BE2C (cell line): Measurements from ENCODE around the gene SPAG8.

Source experiments
- DNase-seq: peaks from one replicate; pipeline ENCODE4 v3.0.0-alpha.2; 2020
- H3K27me3 ChIP-seq: fragments of 250-450 bp; sonication (Bioruptor Pico); 2 replicates; pipeline ENCODE4 v1.5.1; 2020; ENCODE audit warnings: mild to moderate bottlenecking
- H3K36me3 ChIP-seq: fragments of 250-450 bp; sonication (Bioruptor Pico); 2 replicates; pipeline ENCODE4 v1.5.1; 2020; ENCODE audit warnings: mild to moderate bottlenecking
- H3K4me1 ChIP-seq: fragments of 250-450 bp; sonication (Bioruptor Pico); 2 replicates; pipeline ENCODE4 v1.5.1; 2020
- H3K4me3 ChIP-seq: 2 replicates; pipeline ENCODE4 v1.5.1; 2011; ENCODE audit warnings: low read depth, low read length
- H3K9me3 ChIP-seq: fragments of 250-450 bp; sonication (Bioruptor Pico); 2 replicates; pipeline ENCODE4 v1.5.1; 2020
- TF ChIP-seq, protein P1 (sequence below): IDR thresholded peaks from 2 replicates; pipeline ENCODE4 v1.5.1; 2012; ENCODE audit warnings: mild to moderate bottlenecking, low read depth, low read length

Gene SPAG8

DNA sequence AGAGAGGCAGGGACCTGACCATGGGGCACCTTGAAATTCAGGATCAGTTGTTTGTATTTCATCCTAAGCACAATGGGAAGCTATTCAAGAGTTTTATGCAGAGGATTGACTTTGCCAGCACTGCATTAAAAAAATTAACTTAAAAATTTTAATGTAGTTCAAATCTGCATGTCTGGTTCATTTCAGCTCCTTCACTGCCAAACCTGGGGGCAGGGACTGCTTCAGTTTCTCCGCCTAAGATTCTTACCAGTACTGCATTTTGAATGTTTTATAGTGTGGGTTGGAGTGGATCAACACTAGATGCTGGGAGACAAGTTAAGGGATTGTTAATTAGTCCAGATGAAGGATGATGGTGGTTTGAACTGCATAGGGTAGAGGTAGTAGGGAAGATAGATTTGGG is 42.3 kb downstream of the SPAG8 start:
- TF ChIP-seq, protein P1, sequence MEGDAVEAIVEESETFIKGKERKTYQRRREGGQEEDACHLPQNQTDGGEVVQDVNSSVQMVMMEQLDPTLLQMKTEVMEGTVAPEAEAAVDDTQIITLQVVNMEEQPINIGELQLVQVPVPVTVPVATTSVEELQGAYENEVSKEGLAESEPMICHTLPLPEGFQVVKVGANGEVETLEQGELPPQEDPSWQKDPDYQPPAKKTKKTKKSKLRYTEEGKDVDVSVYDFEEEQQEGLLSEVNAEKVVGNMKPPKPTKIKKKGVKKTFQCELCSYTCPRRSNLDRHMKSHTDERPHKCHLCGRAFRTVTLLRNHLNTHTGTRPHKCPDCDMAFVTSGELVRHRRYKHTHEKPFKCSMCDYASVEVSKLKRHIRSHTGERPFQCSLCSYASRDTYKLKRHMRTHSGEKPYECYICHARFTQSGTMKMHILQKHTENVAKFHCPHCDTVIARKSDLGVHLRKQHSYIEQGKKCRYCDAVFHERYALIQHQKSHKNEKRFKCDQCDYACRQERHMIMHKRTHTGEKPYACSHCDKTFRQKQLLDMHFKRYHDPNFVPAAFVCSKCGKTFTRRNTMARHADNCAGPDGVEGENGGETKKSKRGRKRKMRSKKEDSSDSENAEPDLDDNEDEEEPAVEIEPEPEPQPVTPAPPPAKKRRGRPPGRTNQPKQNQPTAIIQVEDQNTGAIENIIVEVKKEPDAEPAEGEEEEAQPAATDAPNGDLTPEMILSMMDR, result no peak
- no peaks in the 10 kb centered on the region for H3K27me3 ChIP-seq
- no peak for DNase-seq
- no peaks in the 10 kb centered on the region for H3K9me3 ChIP-seq
- no peak overlapping the region for H3K4me3 ChIP-seq
- no peaks in the 10 kb centered on the region for H3K36me3 ChIP-seq
- H3K4me1 ChIP-seq, result peaks cover 26% of the 10 kb centered on the region

DNA sequence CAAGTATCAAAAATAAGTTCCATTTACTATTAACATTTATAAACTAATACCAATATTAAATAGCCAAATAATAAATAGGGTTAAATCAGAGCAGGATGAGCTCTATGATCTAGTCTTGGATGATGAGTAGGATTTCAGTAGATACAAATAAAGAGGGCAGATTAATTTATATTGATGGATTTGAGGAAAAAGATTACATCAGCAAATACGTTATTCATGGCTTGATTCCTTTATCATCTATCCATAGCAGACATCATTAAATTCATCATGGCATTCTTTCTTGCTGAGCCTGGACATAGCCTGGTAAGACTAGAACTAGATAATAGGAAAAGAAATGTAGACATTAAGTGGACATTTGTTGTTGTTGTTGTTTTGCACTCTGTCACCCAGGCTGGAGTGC is 44.6 kb downstream of the SPAG8 start:
- Histone ChIP-seq H3K36me3 (no peaks in the 10 kb centered on the region), H3K9me3 (no peaks in the 10 kb centered on the region), H3K4me1 (peaks cover 26% of the 10 kb centered on the region), H3K27me3 (no peaks in the 10 kb centered on the region), H3K4me3 (no peak overlapping the region)
- TF ChIP-seq, protein P1, result no peak
- no peak for DNase-seq

DNA sequence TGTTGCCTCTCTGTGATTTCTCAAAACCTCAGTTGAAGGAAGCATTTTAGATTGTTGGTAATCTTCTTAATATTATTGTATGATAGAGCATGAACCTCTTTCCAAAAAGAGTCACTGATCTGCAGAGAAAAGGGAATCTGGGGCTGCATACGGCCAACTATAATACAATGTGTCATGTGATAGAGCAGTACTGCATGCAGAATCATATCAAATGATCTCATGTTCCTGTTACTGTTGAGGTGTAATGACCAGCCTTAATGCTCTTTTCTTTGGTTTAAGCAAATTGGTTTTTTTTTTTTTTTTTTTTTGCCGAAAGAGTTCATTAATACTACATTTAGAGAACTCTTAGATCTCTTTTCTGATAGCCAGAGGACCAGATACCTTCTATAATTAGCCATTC is 45.1 kb downstream of the SPAG8 start:
- Histone ChIP-seq H3K36me3 (no peaks in the 10 kb centered on the region), H3K4me1 (peaks cover 24% of the 10 kb centered on the region), H3K27me3 (no peaks in the 10 kb centered on the region), H3K9me3 (no peaks in the 10 kb centered on the region), H3K4me3 (no peak overlapping the region)
- TF ChIP-seq, protein P1, result no peak
- no peak for DNase-seq

DNA sequence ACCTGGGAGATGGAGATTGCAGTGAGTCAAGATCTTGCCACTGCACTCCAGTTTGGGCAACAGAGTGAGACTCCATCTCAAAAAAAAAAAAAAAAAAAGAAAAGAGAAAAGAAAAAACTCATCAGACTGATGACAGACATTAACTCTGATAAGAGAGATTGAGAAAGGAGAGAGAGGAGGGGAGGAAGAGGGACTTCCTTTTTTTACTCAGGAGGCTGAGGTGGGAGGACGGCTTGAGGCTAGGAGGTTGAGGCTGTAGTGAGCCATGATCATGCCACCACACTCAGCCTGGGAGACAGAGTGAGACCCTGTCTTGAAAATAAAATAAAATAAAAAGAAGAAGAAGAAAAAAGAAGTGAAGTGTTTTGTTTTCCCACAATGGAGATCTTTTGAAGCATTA is 48.3 kb downstream of the SPAG8 start:
- no peak for DNase-seq
- TF ChIP-seq, protein P1, result no peak
- Histone ChIP-seq H3K4me3 (no peak overlapping the region), H3K9me3 (no peaks in the 10 kb centered on the region), H3K27me3 (no peaks in the 10 kb centered on the region), H3K36me3 (no peaks in the 10 kb centered on the region), H3K4me1 (peaks cover 11% of the 10 kb centered on the region)

DNA sequence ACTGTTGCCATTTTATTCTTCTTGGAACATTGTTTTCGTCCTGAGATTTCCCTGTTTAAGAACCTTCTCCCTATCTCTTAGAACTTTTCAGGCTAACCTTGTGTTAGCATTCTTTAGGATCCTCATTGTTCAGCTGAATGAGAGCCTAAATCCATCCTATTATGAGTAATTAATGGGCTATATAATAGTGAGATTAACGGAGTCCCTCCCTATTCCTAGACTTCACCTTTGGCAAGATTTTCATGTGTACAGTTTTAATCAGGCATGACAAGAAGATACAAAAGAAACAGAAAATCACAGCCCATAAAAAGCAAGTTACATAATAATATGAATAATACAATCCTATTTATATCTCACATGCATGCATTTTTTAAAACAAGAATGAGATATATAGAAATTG is 48.9 kb downstream of the SPAG8 start:
- no peaks in the 10 kb centered on the region for H3K36me3 ChIP-seq
- no peak for DNase-seq
- H3K27me3 ChIP-seq, result no peaks in the 10 kb centered on the region
- H3K9me3 ChIP-seq, result no peaks in the 10 kb centered on the region
- peaks cover 11% of the 10 kb centered on the region for H3K4me1 ChIP-seq
- TF ChIP-seq, protein P1, result no peak
- H3K4me3 ChIP-seq, result no peak overlapping the region

DNA sequence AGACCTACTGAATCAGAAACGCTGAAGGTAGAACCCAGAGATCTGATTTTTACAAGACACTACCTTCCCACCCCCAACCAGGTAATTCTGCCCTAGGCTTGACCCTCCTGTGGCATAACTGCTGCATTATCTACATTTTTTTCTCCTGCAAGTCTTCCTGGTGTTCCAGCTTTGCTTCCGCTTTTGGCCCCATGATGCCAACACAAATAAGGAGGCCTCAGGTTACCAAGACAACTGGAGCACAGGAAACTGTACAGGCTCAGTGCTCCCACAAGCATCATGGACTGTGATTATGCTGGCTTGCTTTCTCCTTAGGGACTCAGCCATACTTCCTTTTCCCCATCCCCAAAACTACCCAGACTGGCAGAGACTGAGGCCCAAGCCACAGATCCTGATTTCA is 51.4 kb downstream of the SPAG8 start:
- no peak for DNase-seq
- no peaks in the 10 kb centered on the region for H3K9me3 ChIP-seq
- TF ChIP-seq, protein P1, result no peak
- no peaks in the 10 kb centered on the region for H3K4me1 ChIP-seq
- H3K27me3 ChIP-seq, result no peaks in the 10 kb centered on the region
- H3K4me3 ChIP-seq, result no peak overlapping the region
- no peaks in the 10 kb centered on the region for H3K36me3 ChIP-seq
